Glutamatergic neuron (in vitro differentiated cells): ENCODE measurements around the gene MYLK2. TPM values are rescaled to one million over a fixed set of nuclear protein-coding genes. Genes with fewer than 3 reads are reported as not detected.
A peak's percentile ranks its signal among the peaks of the same experiment; 100 is the strongest.

ENCODE experiments used
- DNase-seq: peaks from one replicate; pipeline ENCODE4 v3.0.0; 2022
- H3K27ac Mint-ChIP-seq: one replicate; pipeline ENCODE4 v1.8.0; 2020; ENCODE audit warnings: mild to moderate bottlenecking, mixed read lengths, inconsistent platforms; ENCODE audit not compliant: unreplicated experiment
- H3K27me3 Mint-ChIP-seq: one replicate; pipeline ENCODE4 v1.8.0; 2020; ENCODE audit warnings: mild to moderate bottlenecking, moderate library complexity, mixed read lengths, inconsistent platforms; ENCODE audit not compliant: unreplicated experiment
- H3K36me3 Mint-ChIP-seq: one replicate; pipeline ENCODE4 v1.8.0; 2020; ENCODE audit warnings: mild to moderate bottlenecking, mixed read lengths, inconsistent platforms; ENCODE audit not compliant: unreplicated experiment
- H3K4me1 Mint-ChIP-seq: one replicate; pipeline ENCODE4 v1.8.0; 2020; ENCODE audit warnings: mild to moderate bottlenecking, low read depth, mixed read lengths, inconsistent platforms; ENCODE audit not compliant: unreplicated experiment
- H3K4me3 Mint-ChIP-seq: one replicate; pipeline ENCODE4 v1.8.0; 2020; ENCODE audit warnings: mild to moderate bottlenecking, mixed read lengths, inconsistent platforms; ENCODE audit not compliant: unreplicated experiment
- H3K9me3 Mint-ChIP-seq: one replicate; pipeline ENCODE4 v1.8.0; 2020; ENCODE audit warnings: mild to moderate bottlenecking, moderate library complexity, mixed read lengths, inconsistent platforms; ENCODE audit not compliant: unreplicated experiment
- total RNA-seq: library from RNA; stranded (reverse); fragmentation: NEBNext Ultra II Directional; extraction: Animal tissue kit (Norgen Biotek cat#: 25700); gene quantifications from one replicate; pipeline ENCODE4 v1.2.1, GENCODE V29; 2021; ENCODE audit not compliant: unreplicated experiment
- TF ChIP-seq, protein P1 (sequence below): fragments of 200-600 bp; sonication (generic); IDR thresholded peaks from one replicate; pipeline ENCODE4 v1.5.0; 2021; ENCODE audit not compliant: partially characterized antibody, unreplicated experiment

MYLK2 gene
- total RNA-seq, 1 donor from 2014 or later = 0.69 TPM

DNA sequence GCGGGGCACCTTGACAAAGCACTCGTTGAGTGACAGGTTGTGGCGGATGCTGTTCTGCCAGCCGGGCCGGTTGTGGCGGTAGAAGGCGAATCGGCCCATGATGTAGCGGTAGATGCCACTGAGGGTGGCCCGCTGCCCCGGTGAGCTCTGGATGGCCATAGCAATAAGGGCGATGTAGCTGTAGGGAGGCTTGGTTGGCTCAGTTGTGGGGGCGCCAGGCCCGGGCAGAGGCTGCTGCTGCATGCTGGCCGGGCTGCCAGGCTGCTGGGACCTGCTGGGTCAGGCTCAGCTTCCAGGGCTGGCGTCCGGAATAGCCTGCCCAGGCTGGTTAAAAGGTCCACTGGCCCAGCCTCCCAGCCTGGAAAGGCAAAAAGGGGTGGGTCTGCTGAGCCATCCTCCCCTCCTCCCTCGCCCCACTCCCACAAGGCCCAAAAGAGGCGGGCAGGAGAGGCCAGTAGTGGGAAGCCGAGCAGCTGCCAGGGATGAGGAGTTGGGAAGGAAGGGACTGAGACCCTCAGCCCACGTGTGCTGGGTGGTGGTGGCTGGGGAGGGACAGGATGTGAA is 26.2 kb downstream of the MYLK2 start, which contains the start of gene FOXS1:
TSS of gene FOXS1 (minus strand) at position 305 of the 564 bp plus-strand sequence. CDS start at position 243, 62 bp downstream.
- H3K27me3 Mint-ChIP-seq = peaks cover 20% of the 10 kb centered on the region
- DNase-seq = peak; percentile 70
- H3K4me3 Mint-ChIP-seq = no peak within 1 kb of the TSS
- peaks cover 14% of the 10 kb centered on the region for H3K9me3 Mint-ChIP-seq
- TF ChIP-seq, protein P1, sequence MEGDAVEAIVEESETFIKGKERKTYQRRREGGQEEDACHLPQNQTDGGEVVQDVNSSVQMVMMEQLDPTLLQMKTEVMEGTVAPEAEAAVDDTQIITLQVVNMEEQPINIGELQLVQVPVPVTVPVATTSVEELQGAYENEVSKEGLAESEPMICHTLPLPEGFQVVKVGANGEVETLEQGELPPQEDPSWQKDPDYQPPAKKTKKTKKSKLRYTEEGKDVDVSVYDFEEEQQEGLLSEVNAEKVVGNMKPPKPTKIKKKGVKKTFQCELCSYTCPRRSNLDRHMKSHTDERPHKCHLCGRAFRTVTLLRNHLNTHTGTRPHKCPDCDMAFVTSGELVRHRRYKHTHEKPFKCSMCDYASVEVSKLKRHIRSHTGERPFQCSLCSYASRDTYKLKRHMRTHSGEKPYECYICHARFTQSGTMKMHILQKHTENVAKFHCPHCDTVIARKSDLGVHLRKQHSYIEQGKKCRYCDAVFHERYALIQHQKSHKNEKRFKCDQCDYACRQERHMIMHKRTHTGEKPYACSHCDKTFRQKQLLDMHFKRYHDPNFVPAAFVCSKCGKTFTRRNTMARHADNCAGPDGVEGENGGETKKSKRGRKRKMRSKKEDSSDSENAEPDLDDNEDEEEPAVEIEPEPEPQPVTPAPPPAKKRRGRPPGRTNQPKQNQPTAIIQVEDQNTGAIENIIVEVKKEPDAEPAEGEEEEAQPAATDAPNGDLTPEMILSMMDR = no peak
- peaks cover 21% of the 10 kb centered on the region for H3K4me1 Mint-ChIP-seq
- H3K36me3 Mint-ChIP-seq = no peaks in the 10 kb centered on the region
- H3K27ac Mint-ChIP-seq = no peak within 1 kb of the TSS

DNA sequence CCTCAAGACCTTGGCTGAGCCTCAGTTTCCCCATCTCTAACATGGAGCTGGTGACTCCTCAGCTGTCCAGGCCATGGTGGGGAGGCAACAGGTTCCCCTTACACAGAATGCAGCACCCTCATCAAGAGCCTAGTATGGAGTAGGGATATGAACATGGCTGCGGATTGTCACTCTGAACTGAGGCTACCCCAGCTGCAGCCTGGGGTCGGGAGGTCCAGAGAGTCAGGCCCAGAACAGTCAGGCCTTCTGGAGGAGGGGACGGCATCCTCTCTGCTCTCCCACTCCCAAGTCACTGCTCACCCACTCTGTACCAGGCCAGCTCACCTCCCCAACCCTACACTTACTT is 27.6 kb downstream of the MYLK2 start:
- Mint-ChIP-seq H3K27ac (no peak overlapping the region), H3K4me3 (no peak overlapping the region), H3K27me3 (peaks cover 23% of the 10 kb centered on the region), H3K36me3 (no peaks in the 10 kb centered on the region), H3K9me3 (peaks cover 14% of the 10 kb centered on the region), H3K4me1 (peaks cover 21% of the 10 kb centered on the region)
- TF ChIP-seq, protein P1 = peak; percentile 67
- no peak for DNase-seq

DNA sequence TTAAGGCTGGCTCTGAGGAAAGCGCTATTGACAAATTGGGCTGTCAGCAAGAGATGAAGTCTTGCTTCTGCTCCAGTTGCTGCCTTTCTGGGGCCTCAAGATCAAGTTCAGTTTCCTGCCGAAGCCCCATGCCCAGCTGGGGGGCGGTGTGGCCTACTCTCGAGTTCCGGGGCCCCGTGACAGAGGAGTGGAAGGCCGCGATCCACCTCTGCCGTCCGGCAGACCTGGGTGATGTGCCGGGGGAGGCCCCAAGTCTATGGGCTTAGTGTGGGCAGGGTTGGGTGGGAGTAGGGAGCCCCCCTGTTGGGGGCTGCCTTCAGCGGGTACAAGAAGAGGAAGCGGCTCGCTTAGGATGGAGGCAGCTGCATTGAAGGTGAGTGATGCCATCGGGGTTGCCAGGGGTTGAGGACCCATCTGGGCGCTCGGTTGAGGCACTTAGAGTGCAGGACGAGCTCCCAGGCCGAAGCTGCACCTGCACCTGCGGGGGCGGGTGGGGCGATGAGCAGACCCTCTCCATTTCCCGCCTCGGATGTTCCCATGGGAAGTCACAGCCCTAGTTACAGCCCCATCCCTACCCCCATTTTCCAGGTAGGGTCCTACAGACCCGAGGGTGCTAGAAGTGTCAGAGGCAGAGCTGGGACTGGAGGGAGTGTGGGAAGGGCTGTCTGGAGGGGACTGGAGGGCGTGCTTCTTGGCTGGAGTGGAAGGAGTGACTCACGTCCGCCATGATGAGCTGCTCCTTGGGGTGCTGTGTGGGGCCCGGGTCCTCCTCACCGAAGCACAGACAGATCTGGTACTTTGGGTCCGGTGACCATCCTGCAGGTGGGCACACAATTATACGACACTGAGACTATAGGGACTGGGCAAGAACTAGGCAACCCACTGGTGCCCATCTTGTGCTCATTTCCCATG is 29.2 kb downstream of the MYLK2 start:
- Mint-ChIP-seq H3K9me3 (peaks cover 14% of the 10 kb centered on the region), H3K27me3 (peaks cover 20% of the 10 kb centered on the region)

DNA sequence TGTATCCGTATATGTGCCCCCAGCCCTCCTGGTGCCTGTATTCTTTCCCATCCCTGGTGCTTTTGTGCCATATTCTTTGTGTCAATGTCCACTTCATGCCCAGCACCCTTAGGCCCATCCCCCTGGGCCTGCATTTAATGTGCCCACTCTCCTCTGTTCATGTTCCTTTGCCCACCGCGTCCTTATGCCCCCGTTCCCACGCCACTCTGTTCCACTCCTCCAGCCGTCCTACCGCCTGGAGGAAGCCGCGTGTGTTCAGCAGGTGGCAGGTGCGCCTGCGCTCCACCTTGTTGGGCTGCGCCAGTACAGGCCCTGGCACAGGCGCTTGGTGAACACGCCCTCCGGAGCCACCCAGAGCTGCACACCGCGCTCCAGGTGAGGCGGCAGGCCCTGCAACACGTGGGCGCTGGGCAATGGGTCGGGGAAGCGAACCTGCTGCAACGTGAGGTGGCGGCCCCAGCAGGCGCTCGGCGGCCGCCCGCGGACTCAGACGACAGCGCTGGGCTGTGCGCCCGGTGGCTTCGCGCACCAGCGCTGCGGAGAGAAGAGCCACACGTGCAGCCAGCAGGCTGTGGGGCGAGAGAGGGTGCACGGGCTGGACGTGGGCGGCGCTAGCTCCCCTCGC is 30.3 kb downstream of the MYLK2 start:
- Mint-ChIP-seq H3K9me3 (peaks cover 11% of the 10 kb centered on the region), H3K27me3 (peaks cover 18% of the 10 kb centered on the region), H3K36me3 (no peaks in the 10 kb centered on the region), H3K27ac (no peak overlapping the region), H3K4me1 (peaks cover 5% of the 10 kb centered on the region), H3K4me3 (peak overlapping the region; percentile 6)
- TF ChIP-seq, protein P1 = no peak
- no peak for DNase-seq

More for the DNA sequence above, 29.2 kb downstream of the MYLK2 start:
- no peak overlapping the region for H3K27ac Mint-ChIP-seq
- no peak for DNase-seq
- no peaks in the 10 kb centered on the region for H3K36me3 Mint-ChIP-seq
- TF ChIP-seq, protein P1 = no peak
- peaks cover 13% of the 10 kb centered on the region for H3K4me1 Mint-ChIP-seq
- H3K4me3 Mint-ChIP-seq = no peak overlapping the region
